NT2/D1 (cell line): ENCODE results near the gene PDSS2.

Source experiments
- YY1 ChIP-seq: IDR thresholded peaks from 2 replicates; pipeline ENCODE4 v1.6.1; 2011; ENCODE audit not compliant: insufficient read length, insufficient read depth
- ZNF274 ChIP-seq: IDR thresholded peaks from 2 replicates; pipeline ENCODE4 v1.6.1; 2011; ENCODE audit warnings: mild to moderate bottlenecking, low read depth, low read length

DNA sequence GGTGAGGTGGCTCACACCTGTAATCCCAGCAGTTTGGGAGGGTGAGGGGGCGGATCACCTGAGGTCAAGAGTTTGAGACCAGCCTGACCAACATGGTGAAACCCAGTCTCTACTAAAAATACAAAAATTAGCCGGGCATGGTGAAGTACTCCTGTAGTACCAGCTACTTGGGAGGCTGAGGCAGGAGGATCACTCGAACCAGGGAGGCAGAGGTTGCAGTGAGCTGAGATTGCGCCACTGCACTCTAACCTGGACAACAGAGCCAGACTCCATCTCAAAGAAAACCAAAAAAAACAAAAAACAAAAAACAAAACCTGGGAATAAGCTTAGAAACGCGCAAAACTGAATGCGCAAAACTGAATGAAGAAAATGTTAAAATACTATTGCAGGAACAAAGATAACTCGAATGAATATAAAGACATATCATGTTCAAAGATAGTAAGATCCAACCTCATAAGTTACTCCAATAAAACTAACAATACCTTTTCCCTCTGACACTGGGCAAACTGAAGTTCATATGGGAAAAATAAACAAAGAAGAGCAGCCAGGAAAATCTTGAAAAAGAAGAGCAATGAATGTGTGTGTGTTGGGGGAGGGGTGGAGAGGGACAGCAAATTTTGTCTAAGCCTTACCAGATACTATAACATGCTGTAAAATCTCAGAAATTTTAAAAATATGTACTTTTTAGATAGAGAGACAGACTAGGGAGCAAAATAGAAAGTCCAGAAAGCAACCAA lies 243.0 kb downstream of the PDSS2 start:
- no peak for TF ChIP-seq ZNF274
- TF ChIP-seq YY1: no peak
